Right atrium auricular region (tissue), 2 donors: ENCODE measurements around the gene DYNC1H1. TPM values are rescaled to one million over a fixed set of nuclear protein-coding genes. Genes with fewer than 3 reads are reported as not detected.
"Not testable (repeated sequence)": the region's sequence is repeated elsewhere in the genome, so short reads cannot be mapped to it uniquely, and the experiment has no call there.

Source experiments
- DNase-seq: peaks from one replicate; pipeline ENCODE4 v3.0.0-alpha.2; 2019; ENCODE audit warnings: low spot score
- H3K27ac ChIP-seq, 2 donors: fragments of 200-600 bp; sonication (generic); 1 replicate in 1 of 2; 2 replicates in 1 of 2; pipeline ENCODE4 v1.5.1; 2016 to 2019
- H3K27me3 ChIP-seq, 2 donors: fragments of 200-600 bp; sonication (generic); one replicate each; pipeline versions ENCODE4 v1.5.1 to v1.6.0; 2017 to 2019
- H3K36me3 ChIP-seq: fragments of 200-600 bp; sonication (generic); one replicate; pipeline ENCODE4 v1.5.1; 2016
- H3K4me1 ChIP-seq, 2 donors: fragments of 200-600 bp; sonication (generic); one replicate each; pipeline versions ENCODE4 v1.5.1 to v1.6.0; 2017 to 2019
- H3K4me3 ChIP-seq, 2 donors: fragments of 200-600 bp; sonication (generic); 1 replicate in 1 of 2; 2 replicates in 1 of 2; pipeline ENCODE4 v1.5.1; 2017 to 2019; ENCODE audit warnings: mild to moderate bottlenecking in 1 of 2, moderate library complexity in 1 of 2
- H3K9me3 ChIP-seq, 2 donors: fragments of 200-600 bp; sonication (generic); one replicate each; pipeline ENCODE4 v1.5.1; 2019
- total RNA-seq, 2 donors: library from RNA; depleted of rRNA; stranded (reverse); fragments of >200 nt; gene quantifications; one replicate each; pipeline ENCODE4 v1.1.0, GENCODE V29; 2016
- TF ChIP-seq, protein P1 (sequence below), 2 donors: fragments of 200-600 bp; sonication (generic); IDR thresholded peaks; one replicate each; pipeline ENCODE4 v1.5.1; 2019; ENCODE audit warnings: antibody characterized with exemption in 2 of 2

The DYNC1H1 gene
- total RNA-seq, 2 donors from 2014 or later: 388 to 445 TPM

DNA sequence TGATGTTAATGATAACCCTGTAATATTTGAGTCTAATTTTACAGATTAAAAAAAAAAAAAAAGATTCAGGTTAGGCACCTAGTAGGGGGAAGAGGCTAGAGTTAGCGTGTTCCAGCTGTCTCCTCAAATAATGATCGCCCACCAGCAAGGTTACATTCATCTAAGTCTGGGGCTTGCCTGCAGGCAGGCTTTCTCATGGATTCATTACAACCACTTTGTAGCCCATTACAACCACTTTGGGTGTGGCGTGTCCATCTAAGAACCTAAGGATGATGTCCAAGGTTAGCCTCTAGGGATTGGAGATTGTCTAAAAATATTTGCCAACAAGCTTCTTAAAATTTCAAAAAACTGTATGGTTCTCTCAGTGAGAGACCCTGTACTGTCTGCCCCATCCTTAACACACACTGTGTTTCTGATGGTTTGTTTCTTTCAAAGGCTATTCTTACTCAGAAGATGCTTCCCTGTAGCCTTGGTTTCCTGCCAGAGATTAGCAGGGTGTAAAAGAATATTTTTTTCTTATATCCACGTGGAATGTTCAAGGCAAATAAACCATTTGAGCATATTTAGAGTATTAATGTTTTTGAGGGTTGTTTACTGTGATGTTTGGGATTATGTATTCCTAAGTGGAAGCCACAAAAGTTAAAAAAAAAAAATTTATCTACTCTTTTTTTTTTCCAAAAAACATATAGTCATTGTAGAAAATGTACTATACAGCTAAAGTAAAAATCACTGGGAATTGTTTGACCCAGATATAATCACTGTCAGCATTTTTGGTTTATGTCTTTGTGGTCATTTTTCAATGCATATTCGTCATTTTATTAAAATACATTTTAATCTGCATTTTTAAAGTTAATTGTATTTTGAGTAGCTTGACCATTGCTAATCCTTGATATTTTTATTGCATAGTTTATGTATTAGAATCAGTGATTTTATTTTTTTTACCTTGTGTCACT lies 1.7 kb downstream of the DYNC1H1 start:
- Histone ChIP-seq H3K27me3 (no peaks in the 10 kb centered on the region), H3K9me3 (no peaks in the 10 kb centered on the region), H3K4me3 (peak overlapping the region; percentile 99 to 100), H3K4me1 (peaks cover 0 to 44% of the 10 kb centered on the region in 2 donors), H3K36me3 (peaks cover 10% of the 10 kb centered on the region), H3K27ac (peak overlapping the region; percentile 96 to 99)
- TF ChIP-seq, protein P1, sequence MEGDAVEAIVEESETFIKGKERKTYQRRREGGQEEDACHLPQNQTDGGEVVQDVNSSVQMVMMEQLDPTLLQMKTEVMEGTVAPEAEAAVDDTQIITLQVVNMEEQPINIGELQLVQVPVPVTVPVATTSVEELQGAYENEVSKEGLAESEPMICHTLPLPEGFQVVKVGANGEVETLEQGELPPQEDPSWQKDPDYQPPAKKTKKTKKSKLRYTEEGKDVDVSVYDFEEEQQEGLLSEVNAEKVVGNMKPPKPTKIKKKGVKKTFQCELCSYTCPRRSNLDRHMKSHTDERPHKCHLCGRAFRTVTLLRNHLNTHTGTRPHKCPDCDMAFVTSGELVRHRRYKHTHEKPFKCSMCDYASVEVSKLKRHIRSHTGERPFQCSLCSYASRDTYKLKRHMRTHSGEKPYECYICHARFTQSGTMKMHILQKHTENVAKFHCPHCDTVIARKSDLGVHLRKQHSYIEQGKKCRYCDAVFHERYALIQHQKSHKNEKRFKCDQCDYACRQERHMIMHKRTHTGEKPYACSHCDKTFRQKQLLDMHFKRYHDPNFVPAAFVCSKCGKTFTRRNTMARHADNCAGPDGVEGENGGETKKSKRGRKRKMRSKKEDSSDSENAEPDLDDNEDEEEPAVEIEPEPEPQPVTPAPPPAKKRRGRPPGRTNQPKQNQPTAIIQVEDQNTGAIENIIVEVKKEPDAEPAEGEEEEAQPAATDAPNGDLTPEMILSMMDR (IDR thresholded peaks at IDR 0.05): no peak
- no peak for DNase-seq

DNA sequence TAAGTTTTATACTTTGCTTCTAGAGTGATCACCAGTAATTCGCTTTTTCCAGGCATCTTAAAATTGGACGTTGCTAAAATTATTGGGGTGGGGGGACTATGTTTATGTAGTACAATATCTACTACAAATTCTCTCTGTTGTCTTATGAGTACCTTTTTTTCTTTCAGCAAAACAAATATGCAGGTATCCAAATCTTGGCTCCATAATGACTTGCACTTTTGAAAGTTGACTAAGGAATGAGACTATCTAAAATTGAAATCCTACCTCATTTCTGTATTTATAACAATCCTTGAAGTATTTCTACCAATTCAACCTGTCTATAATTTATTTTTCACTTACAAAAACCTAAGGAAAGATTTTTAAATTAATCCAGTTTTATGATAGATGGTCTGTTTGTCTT lies 2.4 kb downstream of the DYNC1H1 start:
- Histone ChIP-seq H3K4me3 (no peak overlapping the region), H3K27ac (peak overlapping the region; percentile 96 to 99), H3K4me1 (peaks cover 0 to 50% of the 10 kb centered on the region in 2 donors), H3K9me3 (no peaks in the 10 kb centered on the region), H3K36me3 (peaks cover 10% of the 10 kb centered on the region), H3K27me3 (no peaks in the 10 kb centered on the region)
- no peak for DNase-seq
- TF ChIP-seq, protein P1 (IDR thresholded peaks at IDR 0.05): no peak

DNA sequence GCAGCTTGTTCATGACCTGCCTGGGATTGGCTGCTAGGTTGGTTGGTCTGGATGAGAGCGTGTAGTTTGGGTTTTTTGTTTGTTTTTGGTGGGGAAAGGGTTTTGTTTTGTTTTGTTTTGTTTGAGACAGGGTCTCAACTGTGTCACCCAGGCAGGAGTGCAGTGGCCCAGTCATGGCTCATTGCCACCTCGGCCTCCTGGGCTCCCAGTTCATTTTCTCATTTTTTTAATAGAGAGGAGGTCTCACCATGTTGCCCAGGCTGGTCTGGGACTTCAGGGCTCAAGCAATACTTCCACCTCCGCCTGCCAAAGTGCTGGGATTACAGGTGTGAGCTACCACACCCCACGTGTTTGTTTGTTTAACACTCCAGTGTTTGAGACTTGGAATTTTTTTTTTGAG lies 3.8 kb downstream of the DYNC1H1 start:
- DNase-seq: peak; percentile 44
- TF ChIP-seq, protein P1 (IDR thresholded peaks at IDR 0.05): no peak
- Histone ChIP-seq H3K4me1 (peaks cover 0 to 51% of the 10 kb centered on the region in 2 donors), H3K4me3 (no peak overlapping the region), H3K27ac (peak overlapping the region in 1 of 2 donors; percentile 12), H3K36me3 (peaks cover 10% of the 10 kb centered on the region), H3K27me3 (no peaks in the 10 kb centered on the region), H3K9me3 (no peaks in the 10 kb centered on the region)

DNA sequence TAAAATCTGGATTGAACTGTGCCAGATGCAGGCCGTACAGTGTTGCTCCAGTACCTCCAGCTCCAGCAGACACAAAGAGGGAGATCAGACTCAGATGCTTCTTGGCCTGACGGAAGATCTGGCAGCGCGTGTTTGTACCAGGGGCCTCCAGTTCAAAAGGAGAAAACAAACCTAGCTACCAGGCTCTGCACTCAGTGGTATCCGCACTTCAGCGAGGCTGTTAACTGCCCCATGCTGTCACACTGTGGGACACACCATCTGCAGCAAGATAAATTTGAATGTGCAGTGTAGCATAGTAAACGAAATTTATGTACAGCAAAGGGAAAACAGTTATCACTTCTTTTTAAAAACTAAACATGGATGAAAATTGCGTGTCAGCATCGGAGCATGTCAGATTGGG lies 5.1 kb downstream of the DYNC1H1 start:
- no peaks in the 10 kb centered on the region for H3K27me3 ChIP-seq
- no peak overlapping the region for H3K4me3 ChIP-seq
- H3K4me1 ChIP-seq: peaks cover 0 to 55% of the 10 kb centered on the region in 2 donors
- H3K9me3 ChIP-seq: no peaks in the 10 kb centered on the region
- no peak overlapping the region for H3K27ac ChIP-seq
- TF ChIP-seq, protein P1 (IDR thresholded peaks at IDR 0.05): no peak
- DNase-seq: no peak
- peaks cover 10% of the 10 kb centered on the region for H3K36me3 ChIP-seq

DNA sequence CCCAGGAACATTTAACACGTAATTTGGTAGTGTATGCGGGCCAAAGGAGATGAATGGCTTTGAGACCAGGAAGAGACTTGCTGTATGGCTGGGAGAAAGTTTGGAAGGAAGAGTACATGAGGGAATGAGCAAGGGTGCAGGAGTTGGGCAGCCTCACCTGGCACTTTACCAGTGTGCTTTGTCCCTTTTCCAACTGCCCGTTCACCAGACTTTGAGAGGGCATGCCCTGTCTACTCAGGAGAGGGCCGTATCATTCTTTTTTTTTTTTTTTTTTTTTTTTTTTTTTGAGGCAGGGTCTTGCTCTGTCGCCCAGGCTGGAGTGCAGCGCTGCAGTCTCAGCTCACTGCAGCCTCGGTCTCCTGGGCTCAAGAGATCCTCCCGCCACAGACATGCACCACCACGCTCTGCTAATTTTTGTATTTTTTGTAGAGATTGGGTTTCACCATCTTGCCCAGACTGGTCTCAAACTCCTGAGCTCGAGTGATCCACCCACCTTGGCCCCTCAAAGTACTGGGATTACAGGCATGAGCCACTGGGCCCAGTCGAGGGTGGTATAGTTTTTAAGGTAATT lies 6.5 kb downstream of the DYNC1H1 start:
- Histone ChIP-seq H3K4me3 (no peak overlapping the region), H3K27ac (peak overlapping the region in 1 of 2 donors; percentile 79), H3K36me3 (peaks cover 12% of the 10 kb centered on the region), H3K9me3 (no peaks in the 10 kb centered on the region), H3K4me1 (peaks cover 0 to 61% of the 10 kb centered on the region in 2 donors), H3K27me3 (no peaks in the 10 kb centered on the region)
- TF ChIP-seq, protein P1 (IDR thresholded peaks at IDR 0.05): no peak
- DNase-seq: no peak

DNA sequence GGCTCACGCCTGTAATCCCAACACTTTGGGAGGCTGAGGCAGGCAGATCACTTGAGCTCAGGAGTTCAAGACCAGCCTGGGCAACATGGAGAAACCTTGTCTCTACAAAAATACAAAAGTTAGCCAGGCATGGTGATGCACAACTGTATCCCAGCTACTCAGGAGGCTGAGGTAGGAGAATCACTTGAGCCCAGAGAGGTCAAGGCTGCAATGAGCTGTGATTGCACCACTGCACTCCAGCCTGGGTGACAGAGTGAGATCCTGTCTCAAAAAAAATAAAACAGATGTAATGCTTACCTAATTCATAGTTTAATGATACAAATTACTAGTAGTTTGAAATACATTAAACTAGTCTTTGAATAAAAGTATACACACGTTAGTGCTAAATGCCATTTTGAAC lies 7.1 kb downstream of the DYNC1H1 start:
- Histone ChIP-seq H3K4me1 (peaks cover 0 to 55% of the 10 kb centered on the region in 2 donors), H3K36me3 (peaks cover 18% of the 10 kb centered on the region), H3K27ac (peak overlapping the region; percentile 66 to 79)
- not testable (repeated sequence) for DNase-seq, H3K27me3 ChIP-seq, H3K4me3 ChIP-seq, H3K9me3 ChIP-seq
